Mucosa of descending colon (tissue), 3 donors: ENCODE measurements around the gene RASGEF1B. TPM values are rescaled to one million over a fixed set of nuclear protein-coding genes. Genes with fewer than 3 reads are reported as not detected.
"Not testable (repeated sequence)": the region's sequence is repeated elsewhere in the genome, so short reads cannot be mapped to it uniquely, and the experiment has no call there.

Experiments used
- ATAC-seq: fragments of 200-7000 bp; cut with Tn5 transposase; one replicate; pipeline ENCODE4 v1.9.1; 2020; ENCODE audit warnings: mild to moderate bottlenecking, moderate library complexity
- DNase-seq, 3 donors: peaks; one replicate each; pipeline ENCODE4 v3.0.0-alpha.2; 2020
- H3K36me3 ChIP-seq: fragments of 200-600 bp; one replicate; pipeline ENCODE4 v1.8.0; 2021; ENCODE audit warnings: low read depth, mild to moderate bottlenecking
- H3K4me1 ChIP-seq: fragments of 200-600 bp; one replicate; pipeline ENCODE4 v1.8.0; 2021; ENCODE audit warnings: low read depth, mild to moderate bottlenecking
- H3K4me3 ChIP-seq: fragments of 200-600 bp; one replicate; pipeline ENCODE4 v1.8.0; 2021; ENCODE audit warnings: mild to moderate bottlenecking
- H3K9me3 ChIP-seq: fragments of 200-600 bp; one replicate; pipeline ENCODE4 v1.8.0; 2021; ENCODE audit warnings: mild to moderate bottlenecking
- intact Hi-C, 2 donors: fragments of 100-400 bp; cut with DNase I in 1 of 2; cut with micrococcal nuclease in 1 of 2; formaldehyde crosslinking; loops; one replicate each; pipeline versions ENCODE4 v1.11.0 to v1.11.1; 2022; cut with DNase I, micrococcal nuclease
- total RNA-seq, 3 donors: library from RNA; stranded (reverse); fragmentation: NEBNext Ultra II Directional in 2 of 3; extraction: Animal tissue kit (Norgen Biotek cat#: 25700) in 2 of 3; gene quantifications; one replicate each; pipeline versions ENCODE4 v1.2.1 to v1.2.4, GENCODE V29; 2021 to 2023
- TF ChIP-seq, protein P1 (sequence below): fragments of 200-600 bp; IDR thresholded peaks from one replicate; pipeline ENCODE4 v1.8.0; 2022; ENCODE audit warnings: antibody characterized with exemption, mild to moderate bottlenecking
- donor health status: DM: no; HTN: no; CAD: no; lungs with moderate emphysema.
- donor health status: DM: no; HTN: no; CAD: no.
- donor health status: DM: no; HTN: yes; CAD: no.

Gene RASGEF1B
- total RNA-seq, 3 donors from 2014 or later: 13.6 to 20.5 (median 15.4) TPM

DNA sequence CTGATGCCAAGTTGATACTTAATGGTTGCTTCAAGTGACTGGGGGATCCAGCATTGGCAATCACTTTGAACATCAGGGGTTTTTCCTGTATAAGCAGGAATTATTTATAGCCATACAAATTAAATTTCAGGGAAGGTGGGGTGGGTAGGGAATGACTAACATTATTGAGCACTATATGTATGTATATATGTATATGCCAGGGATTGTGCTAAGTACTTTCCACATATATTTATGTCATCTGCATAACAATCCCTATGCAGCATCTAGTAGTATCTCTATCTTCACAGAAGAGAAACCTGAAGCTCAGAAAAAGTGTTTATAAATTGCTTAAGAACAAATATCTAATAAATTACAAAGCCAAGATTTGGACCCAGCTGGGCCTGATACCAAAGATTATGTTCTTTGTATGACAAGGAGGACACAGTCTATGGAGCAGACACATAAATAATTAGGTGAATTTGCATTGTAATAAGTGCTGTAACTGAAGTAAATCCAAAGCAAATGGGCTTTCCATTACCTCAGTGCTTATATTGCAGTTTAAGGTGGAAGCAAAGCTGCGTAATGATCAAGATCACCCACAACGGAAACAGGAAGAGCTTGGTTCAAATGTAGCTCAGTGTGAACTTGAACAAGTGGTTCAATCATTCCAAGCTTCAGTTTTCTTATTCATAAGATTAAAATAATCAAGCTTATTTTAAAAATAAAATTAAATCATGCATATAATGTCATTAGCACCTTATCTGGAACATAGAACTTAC lies 18.9 kb upstream of the RASGEF1B start:
- ATAC-seq (peak; percentile 36), DNase-seq (no peak)
- TF ChIP-seq, protein P1, sequence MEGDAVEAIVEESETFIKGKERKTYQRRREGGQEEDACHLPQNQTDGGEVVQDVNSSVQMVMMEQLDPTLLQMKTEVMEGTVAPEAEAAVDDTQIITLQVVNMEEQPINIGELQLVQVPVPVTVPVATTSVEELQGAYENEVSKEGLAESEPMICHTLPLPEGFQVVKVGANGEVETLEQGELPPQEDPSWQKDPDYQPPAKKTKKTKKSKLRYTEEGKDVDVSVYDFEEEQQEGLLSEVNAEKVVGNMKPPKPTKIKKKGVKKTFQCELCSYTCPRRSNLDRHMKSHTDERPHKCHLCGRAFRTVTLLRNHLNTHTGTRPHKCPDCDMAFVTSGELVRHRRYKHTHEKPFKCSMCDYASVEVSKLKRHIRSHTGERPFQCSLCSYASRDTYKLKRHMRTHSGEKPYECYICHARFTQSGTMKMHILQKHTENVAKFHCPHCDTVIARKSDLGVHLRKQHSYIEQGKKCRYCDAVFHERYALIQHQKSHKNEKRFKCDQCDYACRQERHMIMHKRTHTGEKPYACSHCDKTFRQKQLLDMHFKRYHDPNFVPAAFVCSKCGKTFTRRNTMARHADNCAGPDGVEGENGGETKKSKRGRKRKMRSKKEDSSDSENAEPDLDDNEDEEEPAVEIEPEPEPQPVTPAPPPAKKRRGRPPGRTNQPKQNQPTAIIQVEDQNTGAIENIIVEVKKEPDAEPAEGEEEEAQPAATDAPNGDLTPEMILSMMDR: no peak
- H3K9me3 ChIP-seq: no peaks in the 10 kb centered on the region
- H3K4me3 ChIP-seq: no peak overlapping the region
- no peaks in the 10 kb centered on the region for H3K4me1 ChIP-seq
- intact Hi-C loops: no loop called here
- no peaks in the 10 kb centered on the region for H3K36me3 ChIP-seq

DNA sequence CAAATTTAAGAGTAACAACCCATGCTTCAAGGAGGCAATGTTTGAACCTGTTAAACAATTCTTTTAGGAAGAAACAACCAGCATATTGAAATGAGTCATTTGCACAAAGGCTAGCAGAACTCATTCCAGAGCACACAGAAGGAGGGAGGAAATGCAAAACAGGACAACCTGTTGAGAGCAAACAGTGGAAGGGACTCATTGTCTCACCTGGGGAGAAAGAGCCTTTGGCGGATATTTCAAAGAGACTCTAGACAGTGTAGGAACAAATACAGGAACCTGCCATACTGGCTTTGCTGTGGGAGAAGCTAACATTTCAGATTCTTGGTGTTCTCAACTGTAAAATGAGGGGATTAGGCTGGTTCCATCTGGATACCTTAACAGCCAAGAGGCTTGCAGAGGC lies 14.8 kb upstream of the RASGEF1B start:
- no peaks in the 10 kb centered on the region for H3K9me3 ChIP-seq
- no peak overlapping the region for H3K4me3 ChIP-seq
- H3K36me3 ChIP-seq: no peaks in the 10 kb centered on the region
- TF ChIP-seq, protein P1: no peak
- DNase-seq (no peak), ATAC-seq (peak; percentile 55)
- intact Hi-C loops: no loop called here
- H3K4me1 ChIP-seq: no peaks in the 10 kb centered on the region

DNA sequence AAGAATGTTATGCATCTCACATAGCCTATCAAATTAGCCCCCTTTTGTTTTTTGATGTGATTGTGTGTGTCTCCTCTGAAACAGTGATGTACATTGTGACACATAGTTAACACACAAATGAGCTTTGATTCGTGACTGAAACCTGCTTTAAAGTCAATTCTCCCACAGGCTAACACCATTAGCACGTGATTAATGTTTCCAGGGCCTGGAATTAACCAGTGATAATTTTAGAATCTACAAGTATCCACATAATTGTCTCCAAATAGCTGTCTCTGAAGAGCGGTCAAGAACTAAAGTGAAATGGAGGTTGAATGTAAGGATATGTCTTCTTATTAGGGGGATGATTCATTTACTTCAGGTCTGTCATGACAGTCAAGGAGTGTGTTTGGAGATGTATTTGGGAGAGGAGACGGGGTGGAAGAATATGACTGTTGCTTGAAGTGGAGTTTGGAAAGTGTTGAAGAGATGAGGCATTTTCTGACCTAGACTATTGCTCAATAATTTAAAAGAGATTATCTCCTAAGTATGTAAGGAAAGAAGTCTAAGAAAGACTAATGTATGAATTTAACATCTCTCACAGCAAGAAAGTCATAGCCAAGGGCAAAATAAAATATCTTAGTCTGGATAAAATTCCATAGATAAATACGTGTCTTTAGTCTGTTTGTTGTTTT lies 13.7 kb upstream of the RASGEF1B start:
- Histone ChIP-seq H3K9me3 (no peaks in the 10 kb centered on the region), H3K4me3 (no peak overlapping the region), H3K4me1 (no peaks in the 10 kb centered on the region), H3K36me3 (no peaks in the 10 kb centered on the region)
- TF ChIP-seq, protein P1: no peak
- ATAC-seq (no peak), DNase-seq (no peak)
- intact Hi-C loops: no loop called here

DNA sequence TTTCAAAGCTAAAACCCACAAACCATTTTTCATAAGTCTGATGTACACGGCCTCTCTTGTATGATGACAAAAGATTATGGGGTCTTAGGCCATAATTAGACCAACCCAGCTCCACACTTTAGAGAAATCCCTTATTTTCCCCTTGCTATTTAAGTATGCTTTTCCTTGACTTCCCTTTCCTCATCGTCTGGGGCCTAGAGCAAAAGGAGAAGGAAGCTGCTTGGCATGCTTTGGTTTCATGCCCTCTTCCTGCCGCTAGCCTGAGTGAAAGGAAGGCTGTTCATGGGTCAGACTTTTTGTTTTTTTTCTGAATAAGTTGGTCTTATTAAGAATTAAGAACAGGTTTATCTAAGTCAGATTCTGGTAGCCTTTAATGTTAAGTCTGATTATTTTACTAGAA lies 10.6 kb upstream of the RASGEF1B start:
- Histone ChIP-seq H3K4me1 (no peaks in the 10 kb centered on the region), H3K9me3 (no peaks in the 10 kb centered on the region), H3K4me3 (no peak overlapping the region), H3K36me3 (no peaks in the 10 kb centered on the region)
- no peak for DNase-seq
- intact Hi-C loops: no loop called here
- ATAC-seq: no peak
- TF ChIP-seq, protein P1: no peak

DNA sequence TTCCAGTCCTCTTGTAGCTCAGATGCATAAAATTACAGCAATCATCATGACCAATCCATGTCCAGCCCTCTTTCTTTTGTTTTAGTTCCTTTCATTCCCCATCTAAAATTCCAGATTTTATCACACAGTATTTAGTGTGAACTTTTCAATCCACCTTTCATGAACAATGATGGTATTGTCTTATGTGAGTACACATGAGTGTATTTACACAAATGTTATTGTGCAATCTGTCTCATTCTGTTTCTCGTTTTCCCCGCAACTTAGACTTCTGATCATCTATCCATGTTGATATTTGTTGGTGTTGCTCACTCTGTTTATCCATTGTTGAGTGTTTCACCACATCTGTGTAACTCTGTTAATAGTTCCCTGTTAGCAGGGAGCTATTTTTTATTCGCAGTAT lies 9.4 kb upstream of the RASGEF1B start:
- Histone ChIP-seq H3K4me1 (no peaks in the 10 kb centered on the region), H3K4me3 (no peak overlapping the region), H3K9me3 (no peaks in the 10 kb centered on the region), H3K36me3 (no peaks in the 10 kb centered on the region)
- DNase-seq: no peak
- intact Hi-C loops: no loop called here
- peak; percentile 36 for ATAC-seq
- TF ChIP-seq, protein P1: no peak

DNA sequence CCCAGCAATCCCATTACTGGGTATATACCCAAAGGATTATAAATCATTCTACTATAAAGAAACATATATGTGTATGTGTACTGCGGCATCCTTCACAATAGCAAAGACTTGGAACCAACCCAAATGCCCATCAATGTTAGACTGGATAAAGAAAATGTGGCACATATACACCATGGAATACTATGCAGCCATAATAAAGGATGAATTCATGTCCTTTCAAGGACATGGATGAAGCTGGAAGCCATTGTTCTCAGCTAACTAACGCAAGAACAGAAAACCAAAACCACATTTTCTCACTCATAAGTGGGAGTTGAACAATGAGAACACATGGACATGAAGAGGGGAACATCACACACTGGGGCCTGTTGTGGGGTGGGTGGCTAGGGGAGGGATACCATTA lies 7.9 kb upstream of the RASGEF1B start:
- H3K4me1 ChIP-seq, DNase-seq, H3K4me3 ChIP-seq, H3K36me3 ChIP-seq, ATAC-seq, H3K9me3 ChIP-seq, intact Hi-C loops: not testable (repeated sequence)

DNA sequence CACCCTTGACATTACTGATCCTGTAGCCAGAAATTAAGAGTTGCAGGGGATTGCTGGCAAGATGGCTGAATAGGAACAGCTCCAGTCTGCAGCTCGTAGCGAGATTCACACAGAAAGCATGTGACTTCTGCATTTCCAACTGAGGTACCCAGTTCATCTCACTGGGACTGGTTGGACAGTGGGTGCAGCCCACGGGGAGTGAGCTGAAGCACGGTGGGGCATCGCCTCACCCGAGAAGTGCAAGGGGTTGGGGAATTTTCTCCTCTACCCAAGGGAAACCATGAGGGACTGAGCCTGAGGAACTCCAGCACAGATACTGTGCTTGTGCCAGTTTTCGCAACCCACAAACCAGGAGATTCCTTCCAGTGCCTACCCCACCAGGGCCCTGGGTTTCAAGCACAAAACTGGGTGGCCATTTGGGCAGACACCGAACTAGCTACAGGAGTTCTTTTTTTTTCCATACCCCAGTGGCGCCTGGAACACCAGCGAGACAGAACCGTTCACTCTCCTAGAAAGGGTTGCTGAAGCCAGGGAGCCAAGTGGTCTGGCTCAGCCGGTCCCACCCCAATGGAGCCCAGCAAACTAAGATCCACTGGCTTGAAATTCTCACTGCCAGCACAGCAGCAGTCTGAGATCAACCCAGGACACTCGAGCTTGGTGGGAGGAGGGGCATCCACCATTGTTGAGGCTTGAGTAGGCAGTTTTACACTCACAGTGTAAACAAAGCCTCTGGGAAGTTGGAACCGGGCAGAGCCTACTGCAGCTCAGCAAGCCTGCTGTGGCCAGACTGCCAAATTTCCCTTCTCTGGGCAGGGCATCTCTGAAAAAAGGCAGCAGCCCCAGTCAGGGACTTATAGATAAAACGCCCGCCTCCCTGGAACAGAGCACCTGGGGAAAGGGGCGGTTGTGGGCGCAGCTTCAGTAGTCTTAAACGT lies 1.9 kb upstream of the RASGEF1B start:
- H3K36me3 ChIP-seq, H3K4me1 ChIP-seq, H3K4me3 ChIP-seq, ATAC-seq, intact Hi-C loops, H3K9me3 ChIP-seq: not testable (repeated sequence)
- DNase-seq: peak in 2 of 3 donors; percentile 41 to 49
